Naive thymus-derived CD4-positive, alpha-beta T cell (primary cell): ENCODE results near the gene CNKSR1. TPM values are rescaled to one million over a fixed set of nuclear protein-coding genes. Genes with fewer than 3 reads are reported as not detected.

Source experiments
- ATAC-seq: fragments of 150-1000 bp; cut with Tn5 transposase; 2 replicates; pipeline ENCODE4 v1.10.0; 2021; ENCODE audit warnings: mild to moderate bottlenecking, moderate library complexity
- CTCF ChIA-PET: fragments of 350-600 bp; sonication (Branson Sonifier 250); formaldehyde crosslinking; loops from one replicate; lab custom pipeline; 2021; ENCODE audit warnings: antibody characterized with exemption; lab: Charles Lee
- POLR2A ChIA-PET: fragments of 350-600 bp; sonication (Branson Sonifier 250); formaldehyde crosslinking; loops from one replicate; lab custom pipeline; 2021; ENCODE audit warnings: antibody characterized with exemption, inconsistent platforms; lab: Charles Lee
- DNase-seq, 9 donors: peaks; one replicate each; pipeline versions ENCODE4 v3.0.0 to v3.0.0-alpha.2; 2020 to 2022; ENCODE audit warnings: mixed read lengths in 1 of 9
- H3K27ac ChIP-seq: one replicate; pipeline ENCODE4 v1.7.0; 2013; ENCODE audit warnings: mild to moderate bottlenecking, low read depth, low read length, moderate library complexity
- H3K27me3 ChIP-seq, 2 donors: one replicate each; pipeline ENCODE4 v1.7.0; 2013; ENCODE audit warnings: low read length in 2 of 2, mild to moderate bottlenecking in 2 of 2, moderate library complexity in 2 of 2; ENCODE audit not compliant: control insufficient read depth in 2 of 2, insufficient read depth in 2 of 2
- H3K36me3 ChIP-seq, 3 experiments: 1 replicate in 2 of 3; 2 replicates in 1 of 3; pipeline ENCODE4 v1.7.0; 2013; ENCODE audit warnings: low read length in 3 of 3, mild to moderate bottlenecking in 3 of 3, moderate library complexity in 1 of 3; ENCODE audit not compliant: insufficient read depth in 3 of 3, control insufficient read depth in 2 of 3
- H3K4me1 ChIP-seq, 2 donors: one replicate each; pipeline ENCODE4 v1.7.0; 2013; ENCODE audit warnings: low read length in 2 of 2, mild to moderate bottlenecking in 2 of 2, moderate library complexity in 1 of 2; ENCODE audit not compliant: control insufficient read depth in 2 of 2, insufficient read depth in 2 of 2
- H3K4me3 ChIP-seq: 2 replicates; pipeline ENCODE4 v1.7.0; 2013; ENCODE audit warnings: mild to moderate bottlenecking, low read length
- H3K9me3 ChIP-seq, 3 experiments: 1 replicate in 2 of 3; 2 replicates in 1 of 3; pipeline ENCODE4 v1.7.0; 2013; ENCODE audit warnings: low read length in 3 of 3; ENCODE audit not compliant: control insufficient read depth in 2 of 3
- H3K27ac Mint-ChIP-seq, 9 donors: one replicate each; pipeline ENCODE4 v1.8.0; 2020 to 2022; ENCODE audit warnings: mixed read lengths in 9 of 9, mild to moderate bottlenecking in 8 of 9, moderate library complexity in 5 of 9, inconsistent platforms in 2 of 9
- H3K27me3 Mint-ChIP-seq, 5 donors: one replicate each; pipeline ENCODE4 v1.8.0; 2021 to 2022; ENCODE audit warnings: mixed read lengths in 5 of 5, mild to moderate bottlenecking in 1 of 5
- H3K36me3 Mint-ChIP-seq, 5 donors: one replicate each; pipeline ENCODE4 v1.8.0; 2020 to 2022; ENCODE audit warnings: mixed read lengths in 5 of 5, mild to moderate bottlenecking in 3 of 5, inconsistent platforms in 1 of 5
- H3K4me1 Mint-ChIP-seq, 7 donors: one replicate each; pipeline ENCODE4 v1.8.0; 2020 to 2022; ENCODE audit warnings: mixed read lengths in 7 of 7, mild to moderate bottlenecking in 3 of 7, inconsistent platforms in 1 of 7
- H3K4me3 Mint-ChIP-seq, 10 donors: one replicate each; pipeline ENCODE4 v1.8.0; 2020 to 2022; ENCODE audit warnings: mild to moderate bottlenecking in 10 of 10, mixed read lengths in 10 of 10, moderate library complexity in 6 of 10, inconsistent platforms in 2 of 10
- H3K9me3 Mint-ChIP-seq, 11 donors: one replicate each; pipeline ENCODE4 v1.8.0; 2020 to 2022; ENCODE audit warnings: mixed read lengths in 11 of 11, mild to moderate bottlenecking in 4 of 11, inconsistent platforms in 1 of 11, moderate library complexity in 1 of 11
- intact Hi-C, 2 donors: fragments of 100-400 bp; cut with micrococcal nuclease; formaldehyde crosslinking; loops; one replicate each; pipeline ENCODE4 v1.15.1; 2023
- polyA plus RNA-seq, 2 donors: library from polyadenylated mRNA; unstranded; fragments of 300-500 nt; fragmentation: Illumina TruSeq; gene quantifications; one replicate each; pipeline ENCODE4 v1.2.3, GENCODE V29; 2021
- total RNA-seq, 6 experiments: library from RNA in 5 of 6; stranded (reverse) in 5 of 6; gene quantifications; 1 replicate in 5 of 6; 2 replicates in 1 of 6; pipeline ENCODE4 v1.2.3 and lab custom pipeline; 2021 to 2026

The CNKSR1 gene
- total and polyA plus RNA-seq, 7 experiments from 2014 or later, result 0.63 to 7.5 (median 4.5) TPM

DNA sequence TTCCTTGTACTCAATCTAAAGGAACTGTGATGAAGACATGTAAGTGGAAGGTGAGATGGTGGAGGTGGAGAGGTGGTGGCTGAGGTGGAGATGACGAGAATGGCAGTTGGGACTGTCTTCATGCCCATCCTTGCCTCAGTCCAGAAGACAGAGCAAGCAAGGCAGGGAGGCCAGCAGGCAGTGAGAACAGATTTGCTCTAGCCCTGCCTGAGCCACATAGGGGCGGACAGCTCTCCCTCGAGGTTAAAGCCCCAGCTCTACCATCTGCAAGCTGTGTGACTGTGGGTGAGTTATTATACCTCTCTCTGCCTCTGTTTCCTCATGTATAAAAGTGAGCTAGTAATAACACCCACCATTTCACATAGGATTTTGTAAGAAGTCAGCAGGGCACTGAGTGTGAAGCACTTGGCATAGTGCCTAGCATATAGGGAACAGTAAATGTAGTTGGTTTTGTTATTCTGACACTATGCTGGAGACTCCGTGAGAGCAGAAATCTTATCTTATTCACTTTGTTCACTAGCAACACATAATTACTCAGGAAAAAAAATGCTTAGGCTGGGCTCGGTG lies 23.2 kb upstream of the CNKSR1 start:
- no peak overlapping the region for H3K4me3 ChIP-seq
- ATAC-seq (no peak), DNase-seq (no peak)
- Mint-ChIP-seq H3K27me3 (peaks cover 10 to 64% (median 23%) of the 10 kb centered on the region in 5 donors), H3K36me3 (no peaks in the 10 kb centered on the region), H3K4me1 (peaks cover 0 to 9% (median 3%) of the 10 kb centered on the region in 7 donors), H3K9me3 (no peaks in the 10 kb centered on the region), H3K4me3 (no peak overlapping the region), H3K27ac (no peak overlapping the region)
- no peaks in the 10 kb centered on the region for H3K36me3 ChIP-seq
- intact Hi-C loops, result no loop called here
- CTCF ChIA-PET, result interaction anchor here (1.0 kb wide), 2 partner anchors 9 to 89 kb away, joined by 3 to 4 read pairs; no protein-coding TSS in a partner anchor
- H3K27me3 ChIP-seq, result no peaks in the 10 kb centered on the region
- H3K9me3 ChIP-seq, result no peaks in the 10 kb centered on the region
- H3K4me1 ChIP-seq, result no peaks in the 10 kb centered on the region
- POLR2A ChIA-PET, result no interaction called here
- no peak overlapping the region for H3K27ac ChIP-seq

- Histone ChIP-seq H3K27ac (no peak overlapping the region), H3K27me3 (no peaks in the 10 kb centered on the region), H3K4me3 (no peak overlapping the region), H3K9me3 (no peaks in the 10 kb centered on the region), H3K4me1 (no peaks in the 10 kb centered on the region), H3K36me3 (no peaks in the 10 kb centered on the region)
- Mint-ChIP-seq H3K9me3 (no peaks in the 10 kb centered on the region), H3K4me1 (peaks cover 0 to 9% (median 3%) of the 10 kb centered on the region in 7 donors), H3K4me3 (no peak overlapping the region), H3K27ac (no peak overlapping the region), H3K36me3 (no peaks in the 10 kb centered on the region), H3K27me3 (peaks cover 10 to 68% (median 23%) of the 10 kb centered on the region in 5 donors)
- ChIA-PET CTCF (interaction anchor here (1.0 kb wide), 2 partner anchors 10 to 90 kb away, joined by 3 to 4 read pairs; no protein-coding TSS in a partner anchor), POLR2A (interaction anchor here (0.7 kb wide), 1 partner anchor 741 kb away, joined by 3 read pairs; no protein-coding TSS in a partner anchor)
- ATAC-seq (no peak), DNase-seq (no peak)
- intact Hi-C loops, result no loop called here
These were observed 22.5 kb upstream of the CNKSR1 start for GRCh38 chr1:26154750-26155149.

DNA sequence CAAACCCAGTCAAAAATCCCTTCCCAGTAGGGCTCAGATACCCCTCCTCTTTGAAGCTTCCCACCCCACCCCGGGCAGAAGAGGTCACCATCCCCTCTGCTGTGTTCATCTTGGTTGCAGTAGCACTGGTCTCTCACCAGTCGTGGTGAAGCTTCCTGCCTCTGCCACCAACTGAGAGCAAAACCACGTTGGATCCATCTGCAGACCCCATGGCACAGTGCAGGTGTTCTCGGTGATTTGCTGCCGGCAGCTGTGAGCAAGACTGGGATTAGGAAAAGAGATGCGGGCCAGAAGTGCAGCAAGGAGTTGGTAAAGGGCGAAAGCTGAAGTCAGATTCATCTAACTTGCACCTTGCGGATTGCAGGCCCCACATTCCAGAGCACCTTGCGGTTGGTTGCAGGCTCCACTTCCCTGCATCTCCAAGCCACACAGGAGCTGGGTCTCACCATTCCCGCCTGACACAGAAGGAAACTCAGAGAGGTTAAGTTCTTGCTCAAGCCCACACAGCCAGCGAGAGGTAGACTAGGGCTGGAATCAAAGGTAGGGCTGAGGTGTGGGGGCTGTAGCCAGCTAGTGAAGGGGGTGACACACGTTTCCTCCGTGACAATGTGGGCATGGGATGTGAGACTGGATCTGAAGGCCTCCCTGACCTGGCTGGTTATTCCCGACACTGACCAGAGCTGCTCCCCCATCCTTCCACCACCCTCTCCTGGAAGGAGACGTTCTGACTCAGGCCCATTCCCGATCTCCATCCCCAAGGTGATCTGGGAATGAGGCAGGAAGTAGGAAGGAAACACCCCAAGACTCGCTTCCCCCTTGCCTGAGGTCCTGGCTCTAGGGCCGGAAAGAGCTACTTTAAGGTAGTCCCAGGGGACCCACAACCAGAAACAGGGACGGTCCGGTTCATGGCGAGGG lies 21.7 kb upstream of the CNKSR1 start:
- Mint-ChIP-seq H3K9me3 (no peaks in the 10 kb centered on the region), H3K27ac (peak overlapping the region in 3 of 9 donors; percentile 43 to 62 (median 60)), H3K36me3 (no peaks in the 10 kb centered on the region), H3K27me3 (peaks cover 10 to 66% (median 23%) of the 10 kb centered on the region in 5 donors), H3K4me1 (peaks cover 0 to 9% (median 3%) of the 10 kb centered on the region in 7 donors), H3K4me3 (no peak overlapping the region)
- CTCF ChIA-PET, result interaction anchor here (0.6 to 1.7 kb wide), 3 partner anchors 9 to 53 kb away, joined by 3 to 7 read pairs (median 3); partner anchors contain the start of genes C1orf232 and ZNF593
- ATAC-seq (no peak), DNase-seq (no peak)
- Histone ChIP-seq H3K4me3 (no peak overlapping the region), H3K9me3 (no peaks in the 10 kb centered on the region), H3K27ac (no peak overlapping the region), H3K36me3 (no peaks in the 10 kb centered on the region), H3K27me3 (peaks cover 0 to 1% of the 10 kb centered on the region in 2 donors), H3K4me1 (no peaks in the 10 kb centered on the region)
- POLR2A ChIA-PET, result interaction anchor here (0.7 kb wide), 2 partner anchors 52 to 741 kb away, joined by 3 read pairs; no protein-coding TSS in a partner anchor
- intact Hi-C loops, result no loop called here

- Mint-ChIP-seq H3K4me3 (peak overlapping the region in 1 of 10 donors; percentile 15), H3K36me3 (no peaks in the 10 kb centered on the region), H3K27ac (peak overlapping the region in 1 of 9 donors; percentile 60), H3K4me1 (peaks cover 0 to 9% (median 3%) of the 10 kb centered on the region in 7 donors), H3K27me3 (peaks cover 10 to 69% (median 23%) of the 10 kb centered on the region in 5 donors), H3K9me3 (no peaks in the 10 kb centered on the region)
- Histone ChIP-seq H3K9me3 (no peaks in the 10 kb centered on the region), H3K27ac (no peak overlapping the region), H3K4me3 (no peak overlapping the region), H3K27me3 (peaks cover 0 to 7% of the 10 kb centered on the region in 2 donors), H3K4me1 (no peaks in the 10 kb centered on the region), H3K36me3 (no peaks in the 10 kb centered on the region)
- intact Hi-C loops, result no loop called here
- DNase-seq (peak in 3 of 9 donors; percentile 15 to 29 (median 23)), ATAC-seq (no peak)
- ChIA-PET CTCF (interaction anchor here (1.2 to 1.7 kb wide), 3 partner anchors 12 to 54 kb away, joined by 3 to 7 read pairs (median 6); partner anchors contain the start of genes C1orf232 and ZNF593), POLR2A (interaction anchor here (0.6 kb wide), 1 partner anchor 588 kb away, joined by 3 read pairs; no protein-coding TSS in a partner anchor)
These were observed 20.8 kb upstream of the CNKSR1 start for GRCh38 chr1:26156285-26157038.

- H3K4me1 Mint-ChIP-seq, result peaks cover 0 to 11% (median 8%) of the 10 kb centered on the region in 7 donors
- H3K27ac ChIP-seq, result no peak overlapping the region
- H3K4me1 ChIP-seq, result no peaks in the 10 kb centered on the region
- DNase-seq (no peak), ATAC-seq (no peak)
- H3K9me3 ChIP-seq, result no peaks in the 10 kb centered on the region
- no peak overlapping the region for H3K4me3 ChIP-seq
- peaks cover 0 to 3% (median 0%) of the 10 kb centered on the region in 11 donors for H3K9me3 Mint-ChIP-seq
- peaks cover 0 to 7% of the 10 kb centered on the region in 2 donors for H3K27me3 ChIP-seq
- H3K27me3 Mint-ChIP-seq, result peaks cover 16 to 69% (median 30%) of the 10 kb centered on the region in 5 donors
- H3K4me3 Mint-ChIP-seq, result no peak overlapping the region
- ChIA-PET CTCF (no interaction called here), POLR2A (no interaction called here)
- no peaks in the 10 kb centered on the region for H3K36me3 Mint-ChIP-seq
- no peak overlapping the region for H3K27ac Mint-ChIP-seq
- intact Hi-C loops, result no loop called here
- H3K36me3 ChIP-seq, result no peaks in the 10 kb centered on the region
These were observed 18.9 kb upstream of the CNKSR1 start for GRCh38 chr1:26158271-26158907.
